Measurements from ENCODE around the gene NQO1. TPM values are rescaled to one million over a fixed set of nuclear protein-coding genes. Genes with fewer than 3 reads are reported as not detected.

The NQO1 gene
- 152 and 162 TPM in 2 replicates for polyA plus RNA-seq (2012; rRNA removed)
- polyA plus RNA-seq (2012; cell fraction: cytosol; rRNA removed), result 124 and 156 TPM in 2 replicates
- polyA plus RNA-seq (2012; cell fraction: nucleus; rRNA removed), result 65.3 and 89.9 TPM in 2 replicates

- POLR2A ChIA-PET, result interaction anchor here (0.7 to 3.0 kb wide), 4 partner anchors 8 to 28 kb away, joined by 3 to 12 read pairs (median 4); partner anchors contain the start of gene NOB1
- H3K36me3 ChIP-seq (replicated peaks in 1 of 2; ENCODE audit: control insufficient read depth in 1 of 2, insufficient read depth in 2 of 2, low read length in 1 of 2), result peaks cover 0 to 3% of the 10 kb centered on the region in 2 experiments
- H3K4me1 ChIP-seq (ENCODE audit: control insufficient read depth in 1 of 2, insufficient read depth in 2 of 2, low read depth in 1 of 2, low read length in 1 of 2), result peaks cover 17 to 18% of the 10 kb centered on the region in 2 experiments; a peak in 3 of 4 replicates
- peak within 1 kb of the TSS; percentile 87 for H2AFZ ChIP-seq (ENCODE audit: low read depth)
- H3K4me3 ChIP-seq (ENCODE audit: low read depth in 2 of 2, low read length in 1 of 2), result peak within 1 kb of the TSS; percentile 48 to 80
- H3K27me3 ChIP-seq (ENCODE audit: insufficient read depth), result no peaks in the 10 kb centered on the region
- peaks cover 58% of the 10 kb centered on the region for H3K79me2 ChIP-seq (ENCODE audit: insufficient read depth)
- peak; percentile 94 for DNase-seq
- H3K9ac ChIP-seq, result peak within 1 kb of the TSS; percentile 77
- H3K4me2 ChIP-seq, result peak within 1 kb of the TSS; percentile 97
- H3F3A ChIP-seq (replicated peaks; ENCODE audit: insufficient read depth), result peaks cover 31% of the 10 kb centered on the region
- CTCF ChIA-PET, result interaction anchor here (0.8 to 3.6 kb wide), 4 partner anchors 10 to 332 kb away, joined by 3 to 19 read pairs (median 4); partner anchors contain the start of gene NOB1
- H4K20me1 ChIP-seq (ENCODE audit: insufficient read depth), result no peaks in the 10 kb centered on the region
- peak within 1 kb of the TSS; percentile 88 to 97 for H3K27ac ChIP-seq (ENCODE audit: low read depth in 2 of 2, low read length in 1 of 2)
- H3K9me2 ChIP-seq, result no peaks in the 10 kb centered on the region
- no peaks in the 10 kb centered on the region for H3K9me3 ChIP-seq
- TF ChIP-seq, protein P1, sequence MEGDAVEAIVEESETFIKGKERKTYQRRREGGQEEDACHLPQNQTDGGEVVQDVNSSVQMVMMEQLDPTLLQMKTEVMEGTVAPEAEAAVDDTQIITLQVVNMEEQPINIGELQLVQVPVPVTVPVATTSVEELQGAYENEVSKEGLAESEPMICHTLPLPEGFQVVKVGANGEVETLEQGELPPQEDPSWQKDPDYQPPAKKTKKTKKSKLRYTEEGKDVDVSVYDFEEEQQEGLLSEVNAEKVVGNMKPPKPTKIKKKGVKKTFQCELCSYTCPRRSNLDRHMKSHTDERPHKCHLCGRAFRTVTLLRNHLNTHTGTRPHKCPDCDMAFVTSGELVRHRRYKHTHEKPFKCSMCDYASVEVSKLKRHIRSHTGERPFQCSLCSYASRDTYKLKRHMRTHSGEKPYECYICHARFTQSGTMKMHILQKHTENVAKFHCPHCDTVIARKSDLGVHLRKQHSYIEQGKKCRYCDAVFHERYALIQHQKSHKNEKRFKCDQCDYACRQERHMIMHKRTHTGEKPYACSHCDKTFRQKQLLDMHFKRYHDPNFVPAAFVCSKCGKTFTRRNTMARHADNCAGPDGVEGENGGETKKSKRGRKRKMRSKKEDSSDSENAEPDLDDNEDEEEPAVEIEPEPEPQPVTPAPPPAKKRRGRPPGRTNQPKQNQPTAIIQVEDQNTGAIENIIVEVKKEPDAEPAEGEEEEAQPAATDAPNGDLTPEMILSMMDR (IDR thresholded peaks at IDR 0.05), result no peak
- TF ChIP-seq RAD21 (IDR thresholded peaks at IDR 0.05; ENCODE audit: low read length) (0 out of 2 replicates have a peak, but pooled peaks have one; percentile 0), FOXJ3 (CRISPR knock-in tag; IDR thresholded peaks at IDR 0.05) (0 out of 2 replicates have a peak, but pooled peaks have one; percentile 13), EZH2phosphoT487 (IDR thresholded peaks at IDR 0.05; ENCODE audit: borderline replicate concordance, low read depth) (no peak), USF1 (IDR thresholded peaks at IDR 0.05; ENCODE audit: borderline replicate concordance, low read depth) (no peak), FOSL2 (IDR thresholded peaks at IDR 0.05; ENCODE audit: borderline replicate concordance, low read depth) (no peak), TEAD4 (IDR thresholded peaks at IDR 0.05; ENCODE audit: borderline replicate concordance, insufficient read depth) (no peak), TCF12 (IDR thresholded peaks at IDR 0.05) (no peak), YY1 (IDR thresholded peaks at IDR 0.05; ENCODE audit: low read depth) (0 out of 2 replicates have a peak, but pooled peaks have one; percentile 33), POLR2AphosphoS5 (IDR thresholded peaks at IDR 0.05; ENCODE audit: low read depth, low read length) (peak; percentile 85), RFX5 (IDR thresholded peaks at IDR 0.05; ENCODE audit: low read length) (0 out of 2 replicates have a peak, but pooled peaks have one; percentile 45), MXI1 (IDR thresholded peaks at IDR 0.05; ENCODE audit: low read depth, low read length) (peak; percentile 95), SIN3A (IDR thresholded peaks at IDR 0.05; ENCODE audit: borderline replicate concordance, low read depth, low read length) (peak; percentile 47; the same call in 1 of the 2 replicates), TAF1 (IDR thresholded peaks at IDR 0.05; ENCODE audit: borderline replicate concordance, low read depth, low read length) (peak; percentile 55; the same call in 1 of the 2 replicates), ELF1 (IDR thresholded peaks at IDR 0.05) (peak; percentile 38; the same call in 1 of the 2 replicates), CHD2 (IDR thresholded peaks at IDR 0.05; ENCODE audit: low read length, partially characterized antibody) (peak; percentile 38)
- TF ChIP-seq, protein P2, sequence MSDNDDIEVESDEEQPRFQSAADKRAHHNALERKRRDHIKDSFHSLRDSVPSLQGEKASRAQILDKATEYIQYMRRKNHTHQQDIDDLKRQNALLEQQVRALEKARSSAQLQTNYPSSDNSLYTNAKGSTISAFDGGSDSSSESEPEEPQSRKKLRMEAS (IDR thresholded peaks at IDR 0.05; ENCODE audit: low read depth), result peak; percentile 96
- WGBS (ENCODE audit: low lambda C conversion rate), result 2% methylated on average over 24 of the region's 31 CpGs
Observed at GRCh38 chr16:69726313-69727060, at the start of gene NQO1. NQO1 (minus strand) TSS chr16:69726560; CDS start chr16:69726439, 121 bp downstream.
